Ishikawa (cell line): ENCODE measurements around the gene SCRT2.

Experiments used
- CEBPB ChIP-seq: IDR thresholded peaks from 2 replicates; pipeline ENCODE4 v1.6.1; 2012
- CREB1 ChIP-seq: IDR thresholded peaks from 2 replicates; pipeline ENCODE4 v1.6.1; 2012; ENCODE audit warnings: low read depth
- EGR1 ChIP-seq: IDR thresholded peaks from 2 replicates; pipeline ENCODE4 v1.6.1; 2012
- EP300 ChIP-seq: IDR thresholded peaks from 2 replicates; pipeline ENCODE4 v1.6.1; 2012; ENCODE audit warnings: borderline replicate concordance
- FOXM1 ChIP-seq: IDR thresholded peaks from 2 replicates; pipeline ENCODE4 v1.6.1; 2012; ENCODE audit warnings: low read depth, borderline replicate concordance
- MAX ChIP-seq: IDR thresholded peaks from 2 replicates; pipeline ENCODE4 v1.6.1; 2012
- NFIC ChIP-seq: IDR thresholded peaks from 2 replicates; pipeline ENCODE4 v1.6.1; 2012
- RAD21 ChIP-seq: IDR thresholded peaks from 2 replicates; pipeline ENCODE4 v1.6.1; 2012; ENCODE audit warnings: low read depth
- REST ChIP-seq: IDR thresholded peaks from 2 replicates; pipeline ENCODE4 v1.6.1; 2012; ENCODE audit warnings: low read depth, mild to moderate bottlenecking
- TAF1 ChIP-seq: IDR thresholded peaks from 2 replicates; pipeline ENCODE4 v1.6.1; 2012; ENCODE audit warnings: low read depth, mild to moderate bottlenecking
- TCF12 ChIP-seq: IDR thresholded peaks from 2 replicates; pipeline ENCODE4 v1.6.1; 2012; ENCODE audit warnings: low read depth
- TEAD4 ChIP-seq: IDR thresholded peaks from 2 replicates; pipeline ENCODE4 v1.6.1; 2012
- USF1 ChIP-seq: IDR thresholded peaks from 2 replicates; pipeline ENCODE4 v1.6.1; 2012
- YY1 ChIP-seq: IDR thresholded peaks from 2 replicates; pipeline ENCODE4 v1.6.1; 2012; ENCODE audit warnings: low read depth
- ZBTB7A ChIP-seq: IDR thresholded peaks from 2 replicates; pipeline ENCODE4 v1.6.1; 2012; ENCODE audit warnings: low read depth

Gene SCRT2

GRCh38 chr20:655726-656624 is 19.6 kb downstream of the SCRT2 start:
- no peak for TF ChIP-seq REST

- no peak for TF ChIP-seq EP300
- TF ChIP-seq TAF1: no peak
- no peak for TF ChIP-seq MAX
- TF ChIP-seq YY1: no peak
- no peak for TF ChIP-seq FOXM1
- no peak for TF ChIP-seq NFIC
- TF ChIP-seq CREB1: no peak
- no peak for TF ChIP-seq REST
- no peak for TF ChIP-seq EGR1
- no peak for TF ChIP-seq RAD21
- TF ChIP-seq TCF12: no peak
- no peak for TF ChIP-seq ZBTB7A
- TF ChIP-seq TEAD4: no peak
- TF ChIP-seq USF1: no peak
- no peak for TF ChIP-seq CEBPB
These were observed 21.2 kb downstream of the SCRT2 start for GRCh38 chr20:654417-654750.

GRCh38 chr20:653590-654416 is 21.8 kb downstream of the SCRT2 start:
- TF ChIP-seq NFIC (no peak), TAF1 (no peak)

- no peak for TF ChIP-seq YY1
- TF ChIP-seq EP300: peak; percentile 22; the same call in 1 of the 2 replicates
- no peak; the same call in 1 of the 2 replicates for TF ChIP-seq TCF12
- no peak for TF ChIP-seq CEBPB
- peak; percentile 72 for TF ChIP-seq EGR1
- peak; percentile 39; the same call in 1 of the 2 replicates for TF ChIP-seq RAD21
- TF ChIP-seq FOXM1: no peak
- TF ChIP-seq USF1: no peak
- peak; percentile 34; the same call in 1 of the 2 replicates for TF ChIP-seq MAX
- no peak for TF ChIP-seq TAF1
- no peak for TF ChIP-seq TEAD4
These were observed 22.5 kb downstream of the SCRT2 start, which contains the start of gene SRXN1 for GRCh38 chr20:653110-653589. Gene SRXN1, minus strand, starts transcription at chr20:653200. Its CDS starts 15 bp downstream, at chr20:653185.

- 0 out of 2 replicates have a peak, but pooled peaks have one; percentile 12 for TF ChIP-seq TAF1
- 0 out of 2 replicates have a peak, but pooled peaks have one; percentile 3 for TF ChIP-seq ZBTB7A
- TF ChIP-seq MAX: peak; percentile 82
- no peak for TF ChIP-seq CEBPB
These were observed 22.9 kb downstream of the SCRT2 start for GRCh38 chr20:652615-653109.
